ENCODE results near the gene KANSL3. TPM values are rescaled to one million over a fixed set of nuclear protein-coding genes. Genes with fewer than 3 reads are reported as not detected.

Gene KANSL3
- total and polyA plus RNA-seq, 2 donors (not counting 3 experiments of a cell fraction or from before 2014, with no cell fraction given): 27.7 to 36.9 TPM

GRCh38 chr2:96594282-96594681, 43.8 kb downstream of the KANSL3 start:
- Histone ChIP-seq H3K9me1 (replicated peaks; ENCODE audit: control insufficient read depth, extremely low read depth, insufficient read depth, low read length) (no peaks in the 10 kb centered on the region), H3K4me1 (ENCODE audit: control insufficient read depth, extremely low read depth, insufficient read depth, low read length) (no peaks in the 10 kb centered on the region), H3K79me2 (ENCODE audit: control insufficient read depth, insufficient read depth, low read length) (no peaks in the 10 kb centered on the region), H2AFZ (ENCODE audit: low read depth, low read length) (no peak overlapping the region), H3K9me3 (replicated peaks; ENCODE audit: control insufficient read depth, insufficient read depth, low read length) (no peaks in the 10 kb centered on the region), H3K4me2 (ENCODE audit: insufficient read depth, low read length) (no peak overlapping the region), H3K27me3 (ENCODE audit: control insufficient read depth in 2 of 2, insufficient read depth in 2 of 2, low read length in 2 of 2) (no peaks in the 10 kb centered on the region), H3K4me3 (replicated peaks in 1 of 3; ENCODE audit: insufficient read depth in 1 of 3, low read depth in 1 of 3, low read length in 3 of 3) (no peak overlapping the region), H3K9ac (replicated peaks; ENCODE audit: extremely low read depth, insufficient read depth, low read length) (no peak overlapping the region), H3K27ac (ENCODE audit: insufficient read depth, low read depth, low read length) (no peak overlapping the region), H4K20me1 (replicated peaks; ENCODE audit: control insufficient read depth, extremely low read depth, insufficient read depth, low read length) (no peaks in the 10 kb centered on the region), H3K36me3 (ENCODE audit: control insufficient read depth in 2 of 2, extremely low read depth in 1 of 2, insufficient read depth in 2 of 2, low read length in 2 of 2) (peaks cover 28 to 30% of the 10 kb centered on the region in 2 experiments)
- no peak for DNase-seq (ENCODE audit: low read depth, low spot score)
- intact Hi-C loops (cut with micrococcal nuclease) (no loop called here), dilution Hi-C loops (cut with MboI; ENCODE audit: extremely low pct_ligation_motif_present, low sequenced_read_pairs) (no loop called here)
- ChIA-PET POLR2A (no interaction called here), CTCF (interaction anchor here (2.9 to 3.0 kb wide), 2 partner anchors 10 to 40 kb away, joined by 11 to 13 read pairs; no protein-coding TSS in a partner anchor)
- TF ChIP-seq POLR2A (IDR thresholded peaks at IDR 0.05; ENCODE audit: low read depth, low read length) (no peak), FOS (IDR thresholded peaks at IDR 0.05; ENCODE audit: borderline replicate concordance, insufficient read depth, low read length) (no peak), POLR2AphosphoS5 (IDR thresholded peaks at IDR 0.05; ENCODE audit: insufficient read depth, low read depth, low read length) (no peak), EZH2 (IDR thresholded peaks at IDR 0.05; ENCODE audit: borderline replicate concordance, low read depth, low read length, severe bottlenecking) (no peak), MYC (IDR thresholded peaks at IDR 0.05; ENCODE audit: low read depth, low read length) (no peak), JUN (IDR thresholded peaks at IDR 0.05; ENCODE audit: borderline replicate concordance, insufficient read depth, insufficient read length, low read depth) (no peak), MAX (IDR thresholded peaks at IDR 0.05; ENCODE audit: insufficient read depth, insufficient read length) (no peak), GATA2 (IDR thresholded peaks at IDR 0.05; ENCODE audit: insufficient read depth, insufficient read length, low read depth, low read length) (no peak)
- TF ChIP-seq, protein P1, sequence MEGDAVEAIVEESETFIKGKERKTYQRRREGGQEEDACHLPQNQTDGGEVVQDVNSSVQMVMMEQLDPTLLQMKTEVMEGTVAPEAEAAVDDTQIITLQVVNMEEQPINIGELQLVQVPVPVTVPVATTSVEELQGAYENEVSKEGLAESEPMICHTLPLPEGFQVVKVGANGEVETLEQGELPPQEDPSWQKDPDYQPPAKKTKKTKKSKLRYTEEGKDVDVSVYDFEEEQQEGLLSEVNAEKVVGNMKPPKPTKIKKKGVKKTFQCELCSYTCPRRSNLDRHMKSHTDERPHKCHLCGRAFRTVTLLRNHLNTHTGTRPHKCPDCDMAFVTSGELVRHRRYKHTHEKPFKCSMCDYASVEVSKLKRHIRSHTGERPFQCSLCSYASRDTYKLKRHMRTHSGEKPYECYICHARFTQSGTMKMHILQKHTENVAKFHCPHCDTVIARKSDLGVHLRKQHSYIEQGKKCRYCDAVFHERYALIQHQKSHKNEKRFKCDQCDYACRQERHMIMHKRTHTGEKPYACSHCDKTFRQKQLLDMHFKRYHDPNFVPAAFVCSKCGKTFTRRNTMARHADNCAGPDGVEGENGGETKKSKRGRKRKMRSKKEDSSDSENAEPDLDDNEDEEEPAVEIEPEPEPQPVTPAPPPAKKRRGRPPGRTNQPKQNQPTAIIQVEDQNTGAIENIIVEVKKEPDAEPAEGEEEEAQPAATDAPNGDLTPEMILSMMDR (IDR thresholded peaks at IDR 0.05; ENCODE audit: extremely low read depth in 1 of 2, insufficient read depth in 1 of 2, low read depth in 1 of 2, low read length in 2 of 2): no peak
- no peak for FAIRE-seq
- no TSS peak for BruUV-seq (replicated peaks)

All from endothelial cell of umbilical vein (primary cell).